ENCODE data around the gene TMEM63A. TPM values are rescaled to one million over a fixed set of nuclear protein-coding genes. Genes with fewer than 3 reads are reported as not detected.

The TMEM63A gene
- total RNA-seq, 1 donor from 2014 or later: 75.7 TPM

DNA sequence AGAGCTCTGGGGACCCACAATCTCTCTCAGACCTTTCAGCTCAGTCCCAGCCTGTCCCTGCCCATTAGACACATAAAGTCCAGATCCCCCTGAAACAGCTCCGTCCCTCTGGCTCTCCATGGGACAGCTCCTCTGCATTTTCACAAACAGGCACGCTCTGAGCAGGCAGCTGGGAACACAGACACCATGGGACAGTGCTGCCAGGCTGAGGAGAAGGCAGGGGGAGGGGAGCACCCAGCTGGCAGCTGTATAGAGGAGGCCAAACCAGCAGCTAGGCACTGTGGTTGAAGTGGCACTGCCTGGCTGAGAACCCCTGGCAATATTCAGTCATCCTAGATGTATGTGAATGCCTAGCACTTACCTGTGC lies 2.0 kb downstream of the TMEM63A start:
- Mint-ChIP-seq H3K27ac (no peak overlapping the region), H3K9me3 (no peaks in the 10 kb centered on the region), H3K4me3 (peak overlapping the region; percentile 83), H3K4me1 (peaks cover 18% of the 10 kb centered on the region), H3K36me3 (no peaks in the 10 kb centered on the region), H3K27me3 (ENCODE audit: low read depth) (no peaks in the 10 kb centered on the region)
- DNase-seq (ENCODE audit: low spot score in 2 of 2, unreplicated experiment in 2 of 2): no peak
- TF ChIP-seq, protein P1, sequence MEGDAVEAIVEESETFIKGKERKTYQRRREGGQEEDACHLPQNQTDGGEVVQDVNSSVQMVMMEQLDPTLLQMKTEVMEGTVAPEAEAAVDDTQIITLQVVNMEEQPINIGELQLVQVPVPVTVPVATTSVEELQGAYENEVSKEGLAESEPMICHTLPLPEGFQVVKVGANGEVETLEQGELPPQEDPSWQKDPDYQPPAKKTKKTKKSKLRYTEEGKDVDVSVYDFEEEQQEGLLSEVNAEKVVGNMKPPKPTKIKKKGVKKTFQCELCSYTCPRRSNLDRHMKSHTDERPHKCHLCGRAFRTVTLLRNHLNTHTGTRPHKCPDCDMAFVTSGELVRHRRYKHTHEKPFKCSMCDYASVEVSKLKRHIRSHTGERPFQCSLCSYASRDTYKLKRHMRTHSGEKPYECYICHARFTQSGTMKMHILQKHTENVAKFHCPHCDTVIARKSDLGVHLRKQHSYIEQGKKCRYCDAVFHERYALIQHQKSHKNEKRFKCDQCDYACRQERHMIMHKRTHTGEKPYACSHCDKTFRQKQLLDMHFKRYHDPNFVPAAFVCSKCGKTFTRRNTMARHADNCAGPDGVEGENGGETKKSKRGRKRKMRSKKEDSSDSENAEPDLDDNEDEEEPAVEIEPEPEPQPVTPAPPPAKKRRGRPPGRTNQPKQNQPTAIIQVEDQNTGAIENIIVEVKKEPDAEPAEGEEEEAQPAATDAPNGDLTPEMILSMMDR (IDR thresholded peaks at IDR 0.05; ENCODE audit: unreplicated experiment): no peak

DNA sequence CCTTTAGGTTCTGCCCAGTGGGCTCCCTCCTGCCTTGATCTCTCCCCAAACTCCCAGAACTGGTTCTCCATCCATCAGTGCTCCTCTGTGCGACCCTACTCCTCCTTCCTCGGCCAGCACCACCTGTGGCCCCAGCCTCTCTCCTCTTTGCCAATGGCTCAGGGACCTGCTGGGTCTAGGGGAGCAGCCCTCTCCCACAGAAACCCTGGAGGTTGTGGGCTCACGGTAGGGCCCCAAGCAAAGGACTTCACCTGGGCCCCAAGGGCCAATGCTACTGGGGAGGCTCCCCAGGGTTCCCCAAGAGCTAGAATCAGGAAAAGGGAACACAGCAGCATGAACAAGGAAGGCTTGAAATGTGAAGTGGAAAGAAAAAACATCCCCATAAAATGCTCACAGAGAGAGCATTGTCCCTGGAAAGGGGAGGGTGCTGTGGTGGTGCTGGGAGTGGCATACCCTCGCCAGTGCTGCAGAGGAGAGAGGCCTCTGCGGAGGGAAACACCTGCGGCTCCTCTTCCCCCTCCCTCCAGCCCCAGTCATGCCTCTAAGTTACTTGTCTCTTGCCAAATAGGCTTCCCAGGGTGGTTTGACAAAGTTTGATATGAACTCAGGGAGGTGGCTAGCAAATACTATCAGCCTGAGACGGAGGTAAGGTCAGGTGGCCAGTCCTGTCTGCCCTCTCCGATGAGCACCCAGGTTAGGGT lies 2.5 kb downstream of the TMEM63A start:
- H3K27me3 Mint-ChIP-seq (ENCODE audit: low read depth): no peaks in the 10 kb centered on the region
- DNase-seq (ENCODE audit: low spot score in 2 of 2, unreplicated experiment in 2 of 2): no peak
- H3K4me1 Mint-ChIP-seq: peaks cover 18% of the 10 kb centered on the region
- H3K9me3 Mint-ChIP-seq: no peaks in the 10 kb centered on the region
- TF ChIP-seq, protein P1 (IDR thresholded peaks at IDR 0.05; ENCODE audit: unreplicated experiment): no peak
- no peak overlapping the region for H3K4me3 Mint-ChIP-seq
- H3K36me3 Mint-ChIP-seq: no peaks in the 10 kb centered on the region
- H3K27ac Mint-ChIP-seq: peak overlapping the region; percentile 7

DNA sequence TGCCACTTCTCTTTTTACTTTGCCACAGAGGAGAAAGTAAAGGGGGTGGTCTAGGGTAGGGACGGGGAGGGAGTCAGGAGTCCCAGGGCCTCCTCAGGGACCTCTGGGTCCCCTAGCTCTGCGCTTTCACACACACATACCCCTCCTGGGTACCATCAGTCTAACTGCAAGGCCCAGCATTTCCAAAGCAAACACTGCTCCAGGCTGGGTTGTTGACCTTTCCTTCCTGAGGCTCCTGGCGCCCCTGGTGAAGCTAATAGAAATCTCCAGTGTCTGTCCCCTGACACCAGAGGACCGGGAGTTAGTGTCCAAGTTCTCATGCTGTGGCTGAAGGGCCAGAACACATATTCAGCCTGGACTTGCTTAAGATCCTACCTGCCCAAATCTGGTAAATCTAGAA lies 3.9 kb downstream of the TMEM63A start:
- Mint-ChIP-seq H3K9me3 (no peaks in the 10 kb centered on the region), H3K36me3 (peaks cover 6% of the 10 kb centered on the region), H3K27me3 (ENCODE audit: low read depth) (no peaks in the 10 kb centered on the region), H3K27ac (no peak overlapping the region), H3K4me3 (no peak overlapping the region), H3K4me1 (peaks cover 18% of the 10 kb centered on the region)
- TF ChIP-seq, protein P1 (IDR thresholded peaks at IDR 0.05; ENCODE audit: unreplicated experiment): no peak
- DNase-seq (ENCODE audit: low spot score in 2 of 2, unreplicated experiment in 2 of 2): no peak

DNA sequence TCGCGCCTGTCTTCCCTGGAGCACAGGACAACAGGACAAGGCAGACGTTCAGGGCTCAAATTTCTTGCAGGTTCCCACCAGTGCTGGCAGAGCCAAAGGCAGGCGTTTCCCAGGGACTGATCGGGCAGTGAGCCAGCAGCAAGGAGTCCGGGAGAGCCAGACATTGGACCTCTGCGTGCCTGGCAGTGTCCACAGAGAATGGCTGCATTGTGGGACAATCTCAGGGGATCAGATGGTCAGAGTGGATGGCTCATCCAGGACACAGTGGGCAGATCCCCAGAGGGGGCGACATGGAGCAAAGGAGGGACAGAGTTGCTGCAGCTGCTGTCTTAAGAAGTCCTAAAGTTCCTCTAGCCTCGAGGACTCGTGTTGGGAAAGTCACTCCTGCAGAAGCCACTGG lies 4.6 kb downstream of the TMEM63A start:
- H3K9me3 Mint-ChIP-seq: no peaks in the 10 kb centered on the region
- DNase-seq (ENCODE audit: low spot score in 2 of 2, unreplicated experiment in 2 of 2): peak in 1 of 2 experiments; percentile 57
- TF ChIP-seq, protein P1 (IDR thresholded peaks at IDR 0.05; ENCODE audit: unreplicated experiment): no peak
- H3K4me3 Mint-ChIP-seq: no peak overlapping the region
- peaks cover 6% of the 10 kb centered on the region for H3K36me3 Mint-ChIP-seq
- no peaks in the 10 kb centered on the region for H3K27me3 Mint-ChIP-seq (ENCODE audit: low read depth)
- no peak overlapping the region for H3K27ac Mint-ChIP-seq
- H3K4me1 Mint-ChIP-seq: peaks cover 15% of the 10 kb centered on the region

DNA sequence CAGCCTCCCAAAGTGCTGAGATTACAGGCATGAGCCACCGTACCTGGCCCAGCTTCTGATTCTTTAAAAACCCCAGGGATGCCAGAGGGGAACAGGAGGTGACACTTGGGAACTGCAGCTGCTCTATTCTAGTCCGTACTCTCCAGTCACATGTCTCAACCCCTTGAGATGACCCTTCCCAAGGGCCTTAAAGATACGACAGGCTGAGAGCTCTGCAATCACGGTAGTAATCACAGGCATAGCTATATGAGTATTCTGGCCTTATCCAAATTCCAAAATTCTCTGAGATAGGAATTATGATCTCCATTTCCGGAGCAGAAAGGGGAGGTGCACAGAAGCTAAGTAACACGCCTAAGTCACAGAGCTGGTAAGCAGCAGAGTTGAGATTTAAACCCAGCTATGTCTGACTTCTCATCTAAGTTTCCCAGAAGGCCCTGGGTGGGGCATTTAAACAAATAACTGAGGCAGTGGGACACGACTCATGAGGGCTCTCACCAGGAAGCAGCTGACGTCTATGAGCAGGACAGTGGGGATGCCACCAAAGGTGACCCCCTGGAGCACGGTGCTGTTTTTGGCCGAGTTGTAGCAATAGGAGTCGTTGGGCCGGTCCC lies 5.2 kb downstream of the TMEM63A start:
- peaks cover 6% of the 10 kb centered on the region for H3K36me3 Mint-ChIP-seq
- TF ChIP-seq, protein P1 (IDR thresholded peaks at IDR 0.05; ENCODE audit: unreplicated experiment): no peak
- no peak for DNase-seq (ENCODE audit: low spot score in 2 of 2, unreplicated experiment in 2 of 2)
- H3K27ac Mint-ChIP-seq: no peak overlapping the region
- H3K4me3 Mint-ChIP-seq: no peak overlapping the region
- H3K9me3 Mint-ChIP-seq: no peaks in the 10 kb centered on the region
- H3K27me3 Mint-ChIP-seq (ENCODE audit: low read depth): no peaks in the 10 kb centered on the region
- peaks cover 15% of the 10 kb centered on the region for H3K4me1 Mint-ChIP-seq

Data from mesothelial cell of epicardium (in vitro differentiated cells).